ENCODE measurements around the gene MYBPC2.
"Not testable (repeated sequence)": the region's sequence is repeated elsewhere in the genome, so short reads cannot be mapped to it uniquely, and the experiment has no call there.

MYBPC2 gene

DNA sequence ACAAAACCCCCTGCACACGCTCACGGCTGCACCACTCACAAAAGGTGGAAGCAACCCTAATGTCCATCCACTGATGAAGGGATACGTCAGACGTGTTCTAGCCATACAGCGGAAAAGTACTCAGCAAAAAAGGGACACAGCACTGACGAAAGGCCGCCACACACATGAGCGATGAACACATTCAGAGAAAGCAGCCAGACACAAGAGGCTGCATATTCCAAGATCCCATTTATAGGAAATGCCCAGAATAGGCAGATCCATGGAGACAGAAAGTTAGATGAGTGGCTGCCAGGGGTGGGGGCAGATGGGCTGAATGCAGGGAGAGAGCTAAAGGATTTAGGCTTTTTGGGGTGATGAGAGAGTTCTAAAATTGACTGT, 44.8 kb upstream of the MYBPC2 start:
- TF ChIP-seq, protein P1, sequence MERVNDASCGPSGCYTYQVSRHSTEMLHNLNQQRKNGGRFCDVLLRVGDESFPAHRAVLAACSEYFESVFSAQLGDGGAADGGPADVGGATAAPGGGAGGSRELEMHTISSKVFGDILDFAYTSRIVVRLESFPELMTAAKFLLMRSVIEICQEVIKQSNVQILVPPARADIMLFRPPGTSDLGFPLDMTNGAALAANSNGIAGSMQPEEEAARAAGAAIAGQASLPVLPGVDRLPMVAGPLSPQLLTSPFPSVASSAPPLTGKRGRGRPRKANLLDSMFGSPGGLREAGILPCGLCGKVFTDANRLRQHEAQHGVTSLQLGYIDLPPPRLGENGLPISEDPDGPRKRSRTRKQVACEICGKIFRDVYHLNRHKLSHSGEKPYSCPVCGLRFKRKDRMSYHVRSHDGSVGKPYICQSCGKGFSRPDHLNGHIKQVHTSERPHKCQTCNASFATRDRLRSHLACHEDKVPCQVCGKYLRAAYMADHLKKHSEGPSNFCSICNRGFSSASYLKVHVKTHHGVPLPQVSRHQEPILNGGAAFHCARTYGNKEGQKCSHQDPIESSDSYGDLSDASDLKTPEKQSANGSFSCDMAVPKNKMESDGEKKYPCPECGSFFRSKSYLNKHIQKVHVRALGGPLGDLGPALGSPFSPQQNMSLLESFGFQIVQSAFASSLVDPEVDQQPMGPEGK (CRISPR knock-in tag; IDR thresholded peaks at IDR 0.05; ENCODE audit: borderline replicate concordance): no peak
- TF ChIP-seq ZNF8 (CRISPR knock-in tag; IDR thresholded peaks at IDR 0.05): no peak
- TF ChIP-seq ZNF70 (CRISPR knock-in tag; IDR thresholded peaks at IDR 0.05): no peak
- no peak for TF ChIP-seq GLIS3 (CRISPR knock-in tag; IDR thresholded peaks at IDR 0.05)
- no peak for TF ChIP-seq ARNTL (CRISPR knock-in tag; IDR thresholded peaks at IDR 0.05; ENCODE audit: borderline replicate concordance, low read depth)
- TF ChIP-seq TOX (CRISPR knock-in tag; IDR thresholded peaks at IDR 0.05; ENCODE audit: borderline replicate concordance): no peak
- TF ChIP-seq, protein P2, sequence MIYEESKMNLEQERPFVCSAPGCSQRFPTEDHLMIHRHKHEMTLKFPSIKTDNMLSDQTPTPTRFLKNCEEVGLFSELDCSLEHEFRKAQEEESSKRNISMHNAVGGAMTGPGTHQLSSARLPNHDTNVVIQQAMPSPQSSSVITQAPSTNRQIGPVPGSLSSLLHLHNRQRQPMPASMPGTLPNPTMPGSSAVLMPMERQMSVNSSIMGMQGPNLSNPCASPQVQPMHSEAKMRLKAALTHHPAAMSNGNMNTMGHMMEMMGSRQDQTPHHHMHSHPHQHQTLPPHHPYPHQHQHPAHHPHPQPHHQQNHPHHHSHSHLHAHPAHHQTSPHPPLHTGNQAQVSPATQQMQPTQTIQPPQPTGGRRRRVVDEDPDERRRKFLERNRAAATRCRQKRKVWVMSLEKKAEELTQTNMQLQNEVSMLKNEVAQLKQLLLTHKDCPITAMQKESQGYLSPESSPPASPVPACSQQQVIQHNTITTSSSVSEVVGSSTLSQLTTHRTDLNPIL (CRISPR knock-in tag; IDR thresholded peaks at IDR 0.05; ENCODE audit: low read depth): no peak
- no peak for TF ChIP-seq PPARA (CRISPR knock-in tag; IDR thresholded peaks at IDR 0.05; ENCODE audit: borderline replicate concordance)
- no peak for TF ChIP-seq ZC3H10 (CRISPR knock-in tag; IDR thresholded peaks at IDR 0.05)
- TF ChIP-seq ISL1 (CRISPR knock-in tag; IDR thresholded peaks at IDR 0.05): no peak
- TF ChIP-seq ZFP3 (CRISPR knock-in tag; IDR thresholded peaks at IDR 0.05): no peak
- TF ChIP-seq, protein P3, sequence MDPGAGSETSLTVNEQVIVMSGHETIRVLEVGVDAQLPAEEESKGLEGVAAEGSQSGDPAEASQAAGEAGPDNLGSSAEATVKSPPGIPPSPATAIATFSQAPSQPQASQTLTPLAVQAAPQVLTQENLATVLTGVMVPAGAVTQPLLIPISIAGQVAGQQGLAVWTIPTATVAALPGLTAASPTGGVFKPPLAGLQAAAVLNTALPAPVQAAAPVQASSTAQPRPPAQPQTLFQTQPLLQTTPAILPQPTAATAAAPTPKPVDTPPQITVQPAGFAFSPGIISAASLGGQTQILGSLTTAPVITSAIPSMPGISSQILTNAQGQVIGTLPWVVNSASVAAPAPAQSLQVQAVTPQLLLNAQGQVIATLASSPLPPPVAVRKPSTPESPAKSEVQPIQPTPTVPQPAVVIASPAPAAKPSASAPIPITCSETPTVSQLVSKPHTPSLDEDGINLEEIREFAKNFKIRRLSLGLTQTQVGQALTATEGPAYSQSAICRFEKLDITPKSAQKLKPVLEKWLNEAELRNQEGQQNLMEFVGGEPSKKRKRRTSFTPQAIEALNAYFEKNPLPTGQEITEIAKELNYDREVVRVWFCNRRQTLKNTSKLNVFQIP (CRISPR knock-in tag; IDR thresholded peaks at IDR 0.05; ENCODE audit: borderline replicate concordance, low read depth): no peak
- TF ChIP-seq CSDC2 (CRISPR knock-in tag; IDR thresholded peaks at IDR 0.05): no peak
- TF ChIP-seq BACH2 (CRISPR knock-in tag; IDR thresholded peaks at IDR 0.05; ENCODE audit: borderline replicate concordance): no peak
- TF ChIP-seq OSR1 (CRISPR knock-in tag; IDR thresholded peaks at IDR 0.05): no peak
- TF ChIP-seq ESRRG (CRISPR knock-in tag; IDR thresholded peaks at IDR 0.05): no peak
- TF ChIP-seq SNAI2 (CRISPR knock-in tag; IDR thresholded peaks at IDR 0.05): no peak
- TF ChIP-seq TCF4 (CRISPR knock-in tag; IDR thresholded peaks at IDR 0.05; ENCODE audit: borderline replicate concordance): no peak
- ATAC-seq: no peak

DNA sequence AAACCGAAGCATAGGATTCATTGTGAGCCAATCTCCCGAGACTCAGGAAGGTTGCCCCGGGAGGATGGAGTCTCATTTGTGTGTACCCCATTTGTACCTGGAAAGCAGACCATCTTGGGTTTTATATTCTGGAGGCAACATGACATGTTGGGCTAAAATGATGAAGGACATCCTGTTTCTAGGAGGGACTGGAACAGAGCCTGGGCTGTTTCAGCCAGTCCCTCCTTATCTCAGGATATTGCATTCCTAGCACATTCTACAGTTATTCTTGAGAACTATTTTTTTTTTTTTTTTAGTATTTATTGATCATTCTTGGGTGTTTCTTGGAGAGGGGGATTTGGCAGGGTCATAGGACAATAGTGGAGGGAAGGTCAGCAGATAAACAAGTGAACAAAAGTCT, 42.4 kb upstream of the MYBPC2 start:
- ATAC-seq: not testable (repeated sequence)

DNA sequence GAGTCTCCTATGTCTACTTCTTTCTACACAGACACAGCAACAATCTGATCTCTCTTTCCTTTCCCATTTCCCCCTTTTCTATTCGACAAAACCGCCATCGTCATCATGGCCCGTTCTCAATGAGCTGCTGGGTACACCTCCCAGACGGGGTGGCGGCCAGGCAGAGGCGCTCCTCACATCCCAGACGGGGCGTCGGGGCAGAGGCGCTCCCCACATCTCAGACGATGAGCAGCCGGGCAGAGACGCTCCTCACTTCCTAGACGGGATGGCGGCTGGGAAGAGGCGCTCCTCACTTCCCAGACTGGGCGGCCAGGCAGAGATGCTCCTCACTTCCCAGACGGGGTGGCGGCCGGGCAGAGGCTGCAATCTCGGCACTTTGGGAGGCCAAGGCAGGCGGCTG, 41.7 kb upstream of the MYBPC2 start:
- not testable (repeated sequence) for ATAC-seq

DNA sequence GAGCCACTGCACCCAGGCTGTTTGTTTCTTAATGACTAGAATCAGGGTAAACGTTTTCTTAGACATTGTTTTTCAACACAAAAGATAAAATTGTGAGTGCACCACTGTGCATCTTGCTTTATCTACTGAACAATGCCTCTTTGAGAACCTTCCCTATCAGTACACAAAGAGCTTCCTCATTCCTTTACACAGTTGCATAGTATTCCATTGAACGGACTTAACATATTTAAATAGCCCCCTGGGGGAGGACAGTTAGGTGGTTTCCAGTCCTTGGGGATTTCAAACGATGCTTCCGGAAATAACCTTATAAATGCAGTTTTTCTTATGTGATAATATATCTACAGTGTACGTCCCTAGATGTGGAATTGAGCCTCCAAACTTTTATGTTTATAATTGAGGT, 39.9 kb upstream of the MYBPC2 start:
- TF ChIP-seq ARNTL (CRISPR knock-in tag; IDR thresholded peaks at IDR 0.05; ENCODE audit: borderline replicate concordance, low read depth) (no peak), TOX (CRISPR knock-in tag; IDR thresholded peaks at IDR 0.05; ENCODE audit: borderline replicate concordance) (no peak), ZNF70 (CRISPR knock-in tag; IDR thresholded peaks at IDR 0.05) (no peak), TCF4 (CRISPR knock-in tag; IDR thresholded peaks at IDR 0.05; ENCODE audit: borderline replicate concordance) (no peak), ESRRG (CRISPR knock-in tag; IDR thresholded peaks at IDR 0.05) (no peak), PPARA (CRISPR knock-in tag; IDR thresholded peaks at IDR 0.05; ENCODE audit: borderline replicate concordance) (no peak), ZNF565 (CRISPR knock-in tag; conservative IDR thresholded peaks at IDR 0.05; ENCODE audit: low read depth) (no peak), GLIS3 (CRISPR knock-in tag; IDR thresholded peaks at IDR 0.05) (no peak), SNAI2 (CRISPR knock-in tag; IDR thresholded peaks at IDR 0.05) (no peak)
- TF ChIP-seq, protein P4, sequence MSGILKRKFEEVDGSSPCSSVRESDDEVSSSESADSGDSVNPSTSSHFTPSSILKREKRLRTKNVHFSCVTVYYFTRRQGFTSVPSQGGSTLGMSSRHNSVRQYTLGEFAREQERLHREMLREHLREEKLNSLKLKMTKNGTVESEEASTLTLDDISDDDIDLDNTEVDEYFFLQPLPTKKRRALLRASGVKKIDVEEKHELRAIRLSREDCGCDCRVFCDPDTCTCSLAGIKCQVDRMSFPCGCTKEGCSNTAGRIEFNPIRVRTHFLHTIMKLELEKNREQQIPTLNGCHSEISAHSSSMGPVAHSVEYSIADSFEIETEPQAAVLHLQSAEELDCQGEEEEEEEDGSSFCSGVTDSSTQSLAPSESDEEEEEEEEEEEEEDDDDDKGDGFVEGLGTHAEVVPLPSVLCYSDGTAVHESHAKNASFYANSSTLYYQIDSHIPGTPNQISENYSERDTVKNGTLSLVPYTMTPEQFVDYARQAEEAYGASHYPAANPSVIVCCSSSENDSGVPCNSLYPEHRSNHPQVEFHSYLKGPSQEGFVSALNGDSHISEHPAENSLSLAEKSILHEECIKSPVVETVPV (CRISPR knock-in tag; IDR thresholded peaks at IDR 0.05): no peak
- TF ChIP-seq, protein P5, sequence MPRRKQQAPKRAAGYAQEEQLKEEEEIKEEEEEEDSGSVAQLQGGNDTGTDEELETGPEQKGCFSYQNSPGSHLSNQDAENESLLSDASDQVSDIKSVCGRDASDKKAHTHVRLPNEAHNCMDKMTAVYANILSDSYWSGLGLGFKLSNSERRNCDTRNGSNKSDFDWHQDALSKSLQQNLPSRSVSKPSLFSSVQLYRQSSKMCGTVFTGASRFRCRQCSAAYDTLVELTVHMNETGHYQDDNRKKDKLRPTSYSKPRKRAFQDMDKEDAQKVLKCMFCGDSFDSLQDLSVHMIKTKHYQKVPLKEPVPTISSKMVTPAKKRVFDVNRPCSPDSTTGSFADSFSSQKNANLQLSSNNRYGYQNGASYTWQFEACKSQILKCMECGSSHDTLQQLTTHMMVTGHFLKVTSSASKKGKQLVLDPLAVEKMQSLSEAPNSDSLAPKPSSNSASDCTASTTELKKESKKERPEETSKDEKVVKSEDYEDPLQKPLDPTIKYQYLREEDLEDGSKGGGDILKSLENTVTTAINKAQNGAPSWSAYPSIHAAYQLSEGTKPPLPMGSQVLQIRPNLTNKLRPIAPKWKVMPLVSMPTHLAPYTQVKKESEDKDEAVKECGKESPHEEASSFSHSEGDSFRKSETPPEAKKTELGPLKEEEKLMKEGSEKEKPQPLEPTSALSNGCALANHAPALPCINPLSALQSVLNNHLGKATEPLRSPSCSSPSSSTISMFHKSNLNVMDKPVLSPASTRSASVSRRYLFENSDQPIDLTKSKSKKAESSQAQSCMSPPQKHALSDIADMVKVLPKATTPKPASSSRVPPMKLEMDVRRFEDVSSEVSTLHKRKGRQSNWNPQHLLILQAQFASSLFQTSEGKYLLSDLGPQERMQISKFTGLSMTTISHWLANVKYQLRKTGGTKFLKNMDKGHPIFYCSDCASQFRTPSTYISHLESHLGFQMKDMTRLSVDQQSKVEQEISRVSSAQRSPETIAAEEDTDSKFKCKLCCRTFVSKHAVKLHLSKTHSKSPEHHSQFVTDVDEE (CRISPR knock-in tag; IDR thresholded peaks at IDR 0.05): no peak
- TF ChIP-seq, protein P3 (CRISPR knock-in tag; IDR thresholded peaks at IDR 0.05; ENCODE audit: borderline replicate concordance, low read depth): no peak
- no peak for ATAC-seq

Measured in SK-N-SH treated with all-trans-retinoic acid at 6 μM for 48 hours (cell line).